HG03457 (cell line): ENCODE results near the gene TRPC1.
A peak's percentile ranks its signal among the peaks of the same experiment; 100 is the strongest.
"Not testable (repeated sequence)": the region's sequence is repeated elsewhere in the genome, so short reads cannot be mapped to it uniquely, and the experiment has no call there.

ENCODE experiments used
- ATAC-seq: cut with Tn5 transposase; IDR thresholded peaks from one replicate; pipeline ENCODE4 v1.9.1; 2021; ENCODE audit warnings: moderate number of reproducible peaks; ENCODE audit not compliant: unreplicated experiment

The TRPC1 gene

GRCh38 chr3:142723968-142724681, at the start of gene TRPC1:
TSS of gene TRPC1 (plus strand) at chr3:142724034. CDS start at chr3:142724560, 526 bp downstream.
- peak; percentile 95 for ATAC-seq

GRCh38 chr3:142676151-142676550, 47.7 kb upstream of the TRPC1 start:
- no peak for ATAC-seq

- ATAC-seq = no peak
Measured at GRCh38 chr3:142680710-142681109, 43.1 kb upstream of the TRPC1 start.

- no peak for ATAC-seq
Measured at GRCh38 chr3:142690613-142691012, 33.2 kb upstream of the TRPC1 start.

GRCh38 chr3:142691527-142691926, 32.3 kb upstream of the TRPC1 start:
- ATAC-seq = no peak

GRCh38 chr3:142693136-142693853, 30.5 kb upstream of the TRPC1 start:
- no peak for ATAC-seq

GRCh38 chr3:142694225-142694624, 29.6 kb upstream of the TRPC1 start:
- no peak for ATAC-seq

- no peak for ATAC-seq
Measured at GRCh38 chr3:142705198-142705597, 18.6 kb upstream of the TRPC1 start.

GRCh38 chr3:142706321-142707127, 17.3 kb upstream of the TRPC1 start:
- no peak for ATAC-seq

- no peak for ATAC-seq
Measured at GRCh38 chr3:142709207-142709606, 14.6 kb upstream of the TRPC1 start.

- ATAC-seq = not testable (repeated sequence)
Measured at GRCh38 chr3:142714882-142715281, 9.0 kb upstream of the TRPC1 start.

GRCh38 chr3:142716102-142716501, 7.7 kb upstream of the TRPC1 start:
- ATAC-seq = no peak

GRCh38 chr3:142723665-142723967, 218 bp upstream of the TRPC1 start:
- ATAC-seq = no peak

GRCh38 chr3:142724682-142725356, 985 bp downstream of the TRPC1 start:
- no peak for ATAC-seq

GRCh38 chr3:142725357-142725739, 1.5 kb downstream of the TRPC1 start:
- no peak for ATAC-seq

- no peak for ATAC-seq
Measured at GRCh38 chr3:142726017-142726416, 2.2 kb downstream of the TRPC1 start.

- no peak for ATAC-seq
Measured at GRCh38 chr3:142732066-142732465, 8.2 kb downstream of the TRPC1 start.

- ATAC-seq = no peak
Measured at GRCh38 chr3:142734834-142735233, 11.0 kb downstream of the TRPC1 start.

GRCh38 chr3:142735462-142735861, 11.6 kb downstream of the TRPC1 start:
- no peak for ATAC-seq

GRCh38 chr3:142738396-142738795, 14.6 kb downstream of the TRPC1 start:
- no peak for ATAC-seq

- ATAC-seq = no peak
Measured at GRCh38 chr3:142746646-142747045, 22.8 kb downstream of the TRPC1 start.
